Endodermal cell (in vitro differentiated cells): ENCODE data around the gene PRDM16. TPM values are rescaled to one million over a fixed set of nuclear protein-coding genes. Genes with fewer than 3 reads are reported as not detected.

Source experiments
- DNase-seq: peaks from one replicate; pipeline ENCODE4 v3.0.0-alpha.2; 2017
- H3K27ac ChIP-seq: 2 replicates; pipeline ENCODE4 v1.5.1; 2013; ENCODE audit warnings: mild to moderate bottlenecking, low read depth, low read length, moderate library complexity
- H3K27me3 ChIP-seq: 2 replicates; pipeline ENCODE4 v1.6.1; 2013; ENCODE audit warnings: mild to moderate bottlenecking, low read length, moderate library complexity; ENCODE audit not compliant: insufficient read depth, control insufficient read depth, poor library complexity, severe bottlenecking
- H3K36me3 ChIP-seq: 2 replicates; pipeline ENCODE4 v1.7.0; 2013; ENCODE audit warnings: mild to moderate bottlenecking, low read length, moderate library complexity; ENCODE audit not compliant: control insufficient read depth, insufficient read depth
- H3K4me1 ChIP-seq: one replicate; pipeline ENCODE4 v1.7.0; 2013; ENCODE audit warnings: low read length; ENCODE audit not compliant: control insufficient read depth, insufficient read depth
- H3K4me3 ChIP-seq: 2 replicates; pipeline ENCODE4 v1.5.1; 2013; ENCODE audit warnings: mild to moderate bottlenecking, low read length, moderate library complexity
- H3K9ac ChIP-seq: 2 replicates; pipeline ENCODE4 v1.6.1; 2013; ENCODE audit warnings: mild to moderate bottlenecking, low read length, moderate library complexity; ENCODE audit not compliant: poor library complexity, severe bottlenecking; ENCODE audit errors: extremely low read depth
- H3K9me3 ChIP-seq: 2 replicates; pipeline ENCODE4 v1.6.1; 2013; ENCODE audit warnings: mild to moderate bottlenecking, low read length, moderate library complexity; ENCODE audit not compliant: control insufficient read depth
- H3K27ac Mint-ChIP-seq: 2 replicates; pipeline ENCODE4 v1.8.0; 2020; ENCODE audit warnings: mixed read lengths
- H3K27me3 Mint-ChIP-seq: 2 replicates; pipeline ENCODE4 v1.8.0; 2021; ENCODE audit warnings: mild to moderate bottlenecking, mixed read lengths; ENCODE audit not compliant: insufficient read depth
- H3K36me3 Mint-ChIP-seq: 2 replicates; pipeline ENCODE4 v1.8.0; 2020; ENCODE audit warnings: low read depth, mixed read lengths
- H3K4me1 Mint-ChIP-seq: 2 replicates; pipeline ENCODE4 v1.8.0; 2020; ENCODE audit warnings: mixed read lengths
- H3K4me3 Mint-ChIP-seq: 2 replicates; pipeline ENCODE4 v1.8.0; 2020; ENCODE audit warnings: mild to moderate bottlenecking, moderate library complexity, mixed read lengths
- H3K9me3 Mint-ChIP-seq: 2 replicates; pipeline ENCODE4 v1.8.0; 2020; ENCODE audit warnings: mild to moderate bottlenecking, mixed read lengths
- WGBS, 2 experiments: methylation state at CpG; one replicate each; pipeline versions ENCODE4 v1.1.5 to v1.1.7; 2013; ENCODE audit warnings: missing lambda C conversion rate in 2 of 2, mixed read lengths in 1 of 2; ENCODE audit not compliant: insufficient coverage in 1 of 2, insufficient read length in 1 of 2; 5-methylcytosine and 5-hydroxymethylcytosine counted together
- total RNA-seq, 2 donors: library from RNA; stranded (reverse); fragmentation: NEBNext Ultra II Directional in 1 of 2; extraction: Animal tissue kit (Norgen Biotek cat#: 25700) in 1 of 2; gene quantifications; 2 replicates in 1 of 2; 3 replicates in 1 of 2; pipeline ENCODE4 v1.2.1, GENCODE V29; 2021
- TF ChIP-seq, protein P1 (sequence below): fragments of 200-600 bp; sonication (generic); conservative IDR thresholded peaks from 2 replicates; pipeline ENCODE4 v1.5.0; 2021; ENCODE audit warnings: antibody characterized with exemption, mild to moderate bottlenecking

Gene PRDM16
- total RNA-seq, 2 donors from 2014 or later: 2.1 to 4.0 TPM

DNA sequence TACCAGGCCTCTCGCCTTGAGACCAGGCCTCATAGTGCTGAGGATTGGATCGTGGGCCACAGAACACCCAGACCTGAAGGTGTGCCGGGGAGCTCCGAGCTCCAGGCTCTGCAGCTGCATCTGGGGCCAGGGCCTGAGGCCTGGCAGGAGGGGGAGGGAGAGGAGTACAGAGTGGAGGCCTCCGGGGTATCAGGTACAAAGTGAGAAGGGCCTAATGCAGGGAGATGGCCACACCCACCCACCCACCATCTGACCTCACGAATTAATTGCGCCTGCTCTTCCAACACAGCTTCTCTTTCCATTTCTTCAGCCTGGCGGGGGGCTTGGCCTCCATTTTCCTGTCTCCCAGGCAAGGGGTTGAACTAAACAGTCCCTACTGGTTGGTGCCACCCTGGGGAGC, 286.1 kb downstream of the PRDM16 start:
- Histone ChIP-seq H3K27me3 (no peaks in the 10 kb centered on the region), H3K36me3 (no peaks in the 10 kb centered on the region), H3K9me3 (no peaks in the 10 kb centered on the region), H3K4me1 (peaks cover 9% of the 10 kb centered on the region), H3K9ac (no peak overlapping the region), H3K4me3 (no peak overlapping the region), H3K27ac (no peak overlapping the region)
- no peaks in the 10 kb centered on the region for H3K36me3 Mint-ChIP-seq
- DNase-seq: no peak
- H3K9me3 Mint-ChIP-seq: peaks cover 1% of the 10 kb centered on the region
- H3K4me1 Mint-ChIP-seq: peaks cover 13% of the 10 kb centered on the region
- H3K27me3 Mint-ChIP-seq: no peaks in the 10 kb centered on the region
- H3K27ac Mint-ChIP-seq: no peak overlapping the region
- TF ChIP-seq, protein P1, sequence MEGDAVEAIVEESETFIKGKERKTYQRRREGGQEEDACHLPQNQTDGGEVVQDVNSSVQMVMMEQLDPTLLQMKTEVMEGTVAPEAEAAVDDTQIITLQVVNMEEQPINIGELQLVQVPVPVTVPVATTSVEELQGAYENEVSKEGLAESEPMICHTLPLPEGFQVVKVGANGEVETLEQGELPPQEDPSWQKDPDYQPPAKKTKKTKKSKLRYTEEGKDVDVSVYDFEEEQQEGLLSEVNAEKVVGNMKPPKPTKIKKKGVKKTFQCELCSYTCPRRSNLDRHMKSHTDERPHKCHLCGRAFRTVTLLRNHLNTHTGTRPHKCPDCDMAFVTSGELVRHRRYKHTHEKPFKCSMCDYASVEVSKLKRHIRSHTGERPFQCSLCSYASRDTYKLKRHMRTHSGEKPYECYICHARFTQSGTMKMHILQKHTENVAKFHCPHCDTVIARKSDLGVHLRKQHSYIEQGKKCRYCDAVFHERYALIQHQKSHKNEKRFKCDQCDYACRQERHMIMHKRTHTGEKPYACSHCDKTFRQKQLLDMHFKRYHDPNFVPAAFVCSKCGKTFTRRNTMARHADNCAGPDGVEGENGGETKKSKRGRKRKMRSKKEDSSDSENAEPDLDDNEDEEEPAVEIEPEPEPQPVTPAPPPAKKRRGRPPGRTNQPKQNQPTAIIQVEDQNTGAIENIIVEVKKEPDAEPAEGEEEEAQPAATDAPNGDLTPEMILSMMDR: no peak
- WGBS, 2 experiments: 86 to 89% methylated on average over 3 to 8 of the region's 8 CpGs
- no peak overlapping the region for H3K4me3 Mint-ChIP-seq

DNA sequence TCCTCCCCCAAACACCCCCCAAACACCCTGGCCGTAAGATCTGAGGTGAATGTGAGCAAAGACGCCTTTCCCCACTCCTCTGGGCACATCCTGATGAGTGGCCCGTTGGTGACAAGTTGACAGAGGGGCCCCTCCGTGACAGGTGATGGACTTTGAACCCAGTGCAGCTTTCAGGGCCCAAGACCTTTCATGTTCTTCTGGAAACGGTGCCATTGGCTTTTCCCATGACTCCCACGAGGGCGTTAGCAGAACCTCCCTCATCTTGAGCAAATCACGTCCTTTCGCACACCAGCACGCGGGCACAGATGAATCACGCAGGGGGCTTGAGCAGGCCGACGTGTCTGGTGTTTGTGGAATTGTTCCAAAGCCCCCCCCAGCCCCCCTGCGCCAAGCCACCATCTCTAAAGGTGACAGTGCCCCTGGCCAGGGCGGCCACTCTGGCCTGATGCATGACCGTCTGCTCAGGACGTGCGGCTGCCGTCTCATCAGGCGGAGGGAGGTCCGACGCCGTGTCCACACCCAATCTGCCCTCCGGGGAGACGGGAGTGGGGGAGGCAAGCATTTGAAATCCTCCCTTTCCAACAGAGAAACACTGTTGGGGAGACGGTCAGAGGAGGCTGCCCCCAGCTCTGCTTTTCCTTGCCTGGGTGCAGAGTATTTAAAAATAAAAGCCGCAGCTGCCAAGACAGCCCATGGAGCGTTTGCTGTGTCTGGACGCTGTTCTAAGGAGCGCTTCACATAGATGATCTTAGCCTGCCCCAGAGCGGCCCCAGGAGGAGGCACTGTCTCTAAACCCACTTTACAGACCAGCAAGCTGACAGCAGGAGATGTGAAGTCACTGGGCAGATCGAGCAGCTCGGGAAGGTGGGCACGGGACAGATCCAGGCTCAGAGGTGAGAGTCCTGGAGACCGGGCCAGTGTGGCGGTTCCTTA, 287.2 kb downstream of the PRDM16 start:
- H3K27me3 Mint-ChIP-seq: no peaks in the 10 kb centered on the region
- WGBS, 2 experiments: 91 to 92% methylated on average over 24 to 37 of the region's 37 CpGs
- no peak overlapping the region for H3K27ac ChIP-seq

DNA sequence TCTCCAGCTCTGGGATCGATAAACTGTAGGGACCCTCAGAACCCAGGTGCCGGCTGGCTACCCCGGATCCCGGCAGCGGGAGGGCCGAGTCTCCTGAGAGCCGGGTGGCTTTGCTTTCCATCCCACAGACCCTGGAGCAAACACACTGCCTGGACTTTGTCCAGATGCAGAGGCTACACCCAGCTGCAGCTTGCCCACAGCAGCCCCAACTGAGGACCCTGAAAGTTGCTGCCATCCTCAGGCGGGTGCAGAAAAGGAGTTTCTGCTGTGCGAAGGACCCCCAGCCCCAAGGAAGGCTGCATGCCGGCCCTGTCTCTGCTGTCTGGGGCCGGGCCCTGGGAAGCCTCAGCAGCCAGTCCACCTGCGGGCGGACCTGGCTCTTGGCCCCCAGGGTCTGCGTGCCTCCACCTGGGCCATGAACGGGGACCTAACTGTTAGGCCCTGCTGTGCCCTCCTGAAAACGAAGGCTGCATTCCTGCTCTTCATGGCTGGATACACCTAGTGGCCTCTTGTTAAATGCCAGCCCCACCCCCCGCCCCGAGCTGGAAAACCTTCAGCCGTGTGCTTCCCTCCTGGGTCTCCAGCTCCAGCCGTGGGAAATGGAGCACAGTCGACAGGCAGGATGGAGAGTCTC, 287.9 kb downstream of the PRDM16 start:
- Mint-ChIP-seq H3K27me3 (no peaks in the 10 kb centered on the region), H3K27ac (no peak overlapping the region), H3K36me3 (no peaks in the 10 kb centered on the region), H3K4me1 (peaks cover 13% of the 10 kb centered on the region), H3K4me3 (no peak overlapping the region), H3K9me3 (peaks cover 1% of the 10 kb centered on the region)
- H3K9ac ChIP-seq: no peak overlapping the region
- H3K27me3 ChIP-seq: no peaks in the 10 kb centered on the region
- 83 to 85% methylated on average over 15 to 21 of the region's 21 CpGs for WGBS, 2 experiments
- H3K4me3 ChIP-seq: no peak overlapping the region
- H3K36me3 ChIP-seq: no peaks in the 10 kb centered on the region
- H3K27ac ChIP-seq: no peak overlapping the region
- H3K4me1 ChIP-seq: peaks cover 9% of the 10 kb centered on the region
- DNase-seq: peak; percentile 67
- H3K9me3 ChIP-seq: no peaks in the 10 kb centered on the region
- TF ChIP-seq, protein P1: peak; percentile 55

More for the DNA sequence above, 287.2 kb downstream of the PRDM16 start:
- Mint-ChIP-seq H3K4me3 (no peak overlapping the region), H3K9me3 (peaks cover 1% of the 10 kb centered on the region), H3K27ac (no peak overlapping the region), H3K36me3 (no peaks in the 10 kb centered on the region), H3K4me1 (peaks cover 13% of the 10 kb centered on the region)
- Histone ChIP-seq H3K27me3 (no peaks in the 10 kb centered on the region), H3K36me3 (no peaks in the 10 kb centered on the region), H3K4me3 (no peak overlapping the region), H3K9ac (no peak overlapping the region), H3K4me1 (peaks cover 9% of the 10 kb centered on the region), H3K9me3 (no peaks in the 10 kb centered on the region)
- DNase-seq: no peak
- TF ChIP-seq, protein P1: no peak
